Muscle layer of duodenum (tissue), 2 donors: Measurements from ENCODE around the gene PHLPP1.

Experiments used
- H3K27ac ChIP-seq: one replicate; pipeline ENCODE4 v1.7.0; 2013; ENCODE audit warnings: mild to moderate bottlenecking, low read length
- H3K27me3 ChIP-seq: one replicate; pipeline ENCODE4 v1.7.0; 2013; ENCODE audit warnings: low read depth, mild to moderate bottlenecking, control low read depth, low read length
- H3K36me3 ChIP-seq, 2 donors: one replicate each; pipeline ENCODE4 v1.7.0; 2013; ENCODE audit warnings: low read length in 2 of 2, control low read depth in 1 of 2, mild to moderate bottlenecking in 1 of 2; ENCODE audit not compliant: insufficient read depth in 2 of 2, control insufficient read depth in 1 of 2
- H3K4me1 ChIP-seq, 2 donors: one replicate each; pipeline ENCODE4 v1.7.0; 2013; ENCODE audit warnings: low read length in 2 of 2, mild to moderate bottlenecking in 2 of 2, control low read depth in 1 of 2, moderate library complexity in 1 of 2; ENCODE audit not compliant: insufficient read depth in 2 of 2, control insufficient read depth in 1 of 2
- H3K4me3 ChIP-seq, 2 donors: one replicate each; pipeline ENCODE4 v1.7.0; 2013; ENCODE audit warnings: low read length in 2 of 2, low read depth in 1 of 2, mild to moderate bottlenecking in 1 of 2
- H3K9me3 ChIP-seq, 2 donors: one replicate each; pipeline ENCODE4 v1.7.0; 2013; ENCODE audit warnings: low read length in 2 of 2, control low read depth in 1 of 2, mild to moderate bottlenecking in 1 of 2; ENCODE audit not compliant: control insufficient read depth in 1 of 2
- donor health status: healthy.

Gene PHLPP1

GRCh38 chr18:62880673-62881364, 165.5 kb downstream of the PHLPP1 start:
- H3K9me3 ChIP-seq, result no peaks in the 10 kb centered on the region
- H3K4me3 ChIP-seq, result no peak overlapping the region

GRCh38 chr18:62881509-62882016, 166.2 kb downstream of the PHLPP1 start:
- Histone ChIP-seq H3K4me3 (no peak overlapping the region), H3K27me3 (no peaks in the 10 kb centered on the region), H3K4me1 (peaks cover 0 to 13% of the 10 kb centered on the region in 2 donors), H3K27ac (no peak overlapping the region), H3K9me3 (no peaks in the 10 kb centered on the region), H3K36me3 (no peaks in the 10 kb centered on the region)

More at GRCh38 chr18:62880673-62881364, 165.5 kb downstream of the PHLPP1 start:
- no peaks in the 10 kb centered on the region for H3K36me3 ChIP-seq
- H3K27ac ChIP-seq, result no peak overlapping the region
- H3K4me1 ChIP-seq, result peaks cover 0 to 13% of the 10 kb centered on the region in 2 donors
- no peaks in the 10 kb centered on the region for H3K27me3 ChIP-seq

GRCh38 chr18:62883937-62884735, 168.8 kb downstream of the PHLPP1 start:
- Histone ChIP-seq H3K27ac (no peak overlapping the region), H3K27me3 (no peaks in the 10 kb centered on the region), H3K36me3 (no peaks in the 10 kb centered on the region), H3K4me1 (no peaks in the 10 kb centered on the region), H3K9me3 (no peaks in the 10 kb centered on the region), H3K4me3 (no peak overlapping the region)

- Histone ChIP-seq H3K36me3 (no peaks in the 10 kb centered on the region), H3K9me3 (no peaks in the 10 kb centered on the region), H3K4me3 (no peak overlapping the region), H3K27ac (no peak overlapping the region), H3K27me3 (no peaks in the 10 kb centered on the region), H3K4me1 (no peaks in the 10 kb centered on the region)
These were observed 170.5 kb downstream of the PHLPP1 start for GRCh38 chr18:62885804-62886203.

- no peaks in the 10 kb centered on the region for H3K9me3 ChIP-seq
- H3K27ac ChIP-seq, result no peak overlapping the region
- no peaks in the 10 kb centered on the region for H3K4me1 ChIP-seq
- H3K4me3 ChIP-seq, result no peak overlapping the region
- peaks cover 0 to 8% of the 10 kb centered on the region in 2 donors for H3K36me3 ChIP-seq
- no peaks in the 10 kb centered on the region for H3K27me3 ChIP-seq
These were observed 179.5 kb downstream of the PHLPP1 start for GRCh38 chr18:62894681-62895390.

- H3K27me3 ChIP-seq, result no peaks in the 10 kb centered on the region
- no peak overlapping the region for H3K4me3 ChIP-seq
- no peaks in the 10 kb centered on the region for H3K4me1 ChIP-seq
- H3K36me3 ChIP-seq, result peaks cover 0 to 8% of the 10 kb centered on the region in 2 donors
- no peaks in the 10 kb centered on the region for H3K9me3 ChIP-seq
- no peak overlapping the region for H3K27ac ChIP-seq
These were observed 181.8 kb downstream of the PHLPP1 start for GRCh38 chr18:62897153-62897552.

- Histone ChIP-seq H3K27ac (no peak overlapping the region), H3K4me3 (no peak overlapping the region), H3K4me1 (no peaks in the 10 kb centered on the region), H3K9me3 (no peaks in the 10 kb centered on the region), H3K36me3 (peaks cover 0 to 8% of the 10 kb centered on the region in 2 donors), H3K27me3 (no peaks in the 10 kb centered on the region)
These were observed 183.0 kb downstream of the PHLPP1 start for GRCh38 chr18:62898359-62898758.

GRCh38 chr18:62899534-62899933, 184.2 kb downstream of the PHLPP1 start:
- peaks cover 1 to 16% of the 10 kb centered on the region in 2 donors for H3K36me3 ChIP-seq
- no peaks in the 10 kb centered on the region for H3K4me1 ChIP-seq
- no peaks in the 10 kb centered on the region for H3K27me3 ChIP-seq
- H3K27ac ChIP-seq, result no peak overlapping the region
- H3K4me3 ChIP-seq, result no peak overlapping the region
- H3K9me3 ChIP-seq, result no peaks in the 10 kb centered on the region

GRCh38 chr18:62900132-62900883, 185.0 kb downstream of the PHLPP1 start:
- H3K4me3 ChIP-seq, result no peak overlapping the region

GRCh38 chr18:62902776-62903175, 187.4 kb downstream of the PHLPP1 start:
- Histone ChIP-seq H3K36me3 (peaks cover 3 to 16% of the 10 kb centered on the region in 2 donors), H3K4me1 (no peaks in the 10 kb centered on the region), H3K9me3 (no peaks in the 10 kb centered on the region), H3K27ac (no peak overlapping the region), H3K4me3 (no peak overlapping the region), H3K27me3 (no peaks in the 10 kb centered on the region)

More at GRCh38 chr18:62900132-62900883, 185.0 kb downstream of the PHLPP1 start:
- Histone ChIP-seq H3K27ac (no peak overlapping the region), H3K9me3 (no peaks in the 10 kb centered on the region), H3K4me1 (no peaks in the 10 kb centered on the region), H3K27me3 (no peaks in the 10 kb centered on the region), H3K36me3 (peaks cover 3 to 16% of the 10 kb centered on the region in 2 donors)
